T-helper 17 cell (primary cell): ENCODE results near the gene MCF2L2. TPM values are rescaled to one million over a fixed set of nuclear protein-coding genes. Genes with fewer than 3 reads are reported as not detected.
"Not testable (repeated sequence)": the region's sequence is repeated elsewhere in the genome, so short reads cannot be mapped to it uniquely, and the experiment has no call there.

Experiments used
- ATAC-seq: fragments of 150-1000 bp; cut with Tn5 transposase; 2 replicates; pipeline ENCODE4 v1.10.0; 2021; ENCODE audit warnings: mild to moderate bottlenecking, moderate library complexity
- DNase-seq, 3 donors: peaks; one replicate each; pipeline versions ENCODE4 v3.0.0 to v3.0.0-alpha.2; 2020 to 2021
- H3K9me3 ChIP-seq: one replicate; pipeline ENCODE4 v1.7.0; 2013; ENCODE audit warnings: low read length, mild to moderate bottlenecking; ENCODE audit not compliant: control insufficient read depth, poor library complexity, severe bottlenecking
- H3K27ac Mint-ChIP-seq: one replicate; pipeline ENCODE4 v1.8.0; 2022; ENCODE audit warnings: mild to moderate bottlenecking, moderate library complexity, mixed read lengths
- H3K27me3 Mint-ChIP-seq: one replicate; pipeline ENCODE4 v1.8.0; 2022; ENCODE audit warnings: mixed read lengths
- H3K36me3 Mint-ChIP-seq: one replicate; pipeline ENCODE4 v1.8.0; 2022; ENCODE audit warnings: low read depth, mixed read lengths
- H3K4me1 Mint-ChIP-seq: one replicate; pipeline ENCODE4 v1.8.0; 2022; ENCODE audit warnings: mild to moderate bottlenecking, mixed read lengths
- H3K4me3 Mint-ChIP-seq: one replicate; pipeline ENCODE4 v1.8.0; 2022; ENCODE audit warnings: mild to moderate bottlenecking, moderate library complexity, mixed read lengths
- total RNA-seq, 4 donors: library from RNA in 2 of 4; stranded (reverse) in 2 of 4; gene quantifications; one replicate each; pipeline ENCODE4 v1.2.3 and lab custom pipeline; 2022 to 2026

The MCF2L2 gene
- total RNA-seq, 2 donors from 2014 or later = 25.7 to 27.2 TPM

DNA sequence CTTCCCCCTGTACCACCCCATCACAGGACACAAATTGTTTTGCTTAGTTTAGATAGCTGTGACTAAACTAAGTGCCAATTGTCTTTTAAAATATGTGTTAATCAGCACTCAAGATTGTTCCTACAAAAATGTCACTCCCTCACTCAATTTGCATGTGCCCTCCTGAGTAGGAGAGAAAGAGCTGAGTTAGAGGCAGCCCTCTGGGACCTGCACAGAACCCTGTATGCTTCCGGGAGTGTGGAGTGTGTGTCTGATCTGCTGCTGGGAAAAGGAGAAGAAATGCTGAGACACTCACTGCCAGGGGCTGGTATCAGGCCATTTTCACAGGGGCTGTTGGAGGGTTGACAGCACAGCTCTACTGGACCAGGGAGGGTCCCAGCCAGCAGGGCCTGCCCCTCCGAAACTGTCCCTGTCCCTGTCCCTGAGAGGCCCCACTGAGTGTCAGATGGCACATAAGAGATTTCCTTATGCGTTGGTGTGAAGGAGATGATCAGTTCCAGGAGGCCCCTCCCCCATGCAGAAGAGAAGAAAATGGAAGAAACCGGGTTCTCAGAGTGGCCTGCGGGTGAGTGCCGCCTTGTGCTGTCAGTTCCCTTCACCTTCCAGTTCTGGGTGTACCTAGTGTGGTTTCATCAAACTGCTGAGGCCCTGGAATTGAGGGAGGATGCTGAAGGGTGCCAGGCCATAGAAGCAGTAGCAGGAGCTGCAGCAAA is 179.3 kb downstream of the MCF2L2 start:
- DNase-seq (no peak), ATAC-seq (no peak)
- H3K27me3 Mint-ChIP-seq = peaks cover 4% of the 10 kb centered on the region
- peaks cover 9% of the 10 kb centered on the region for H3K4me1 Mint-ChIP-seq
- H3K36me3 Mint-ChIP-seq = peaks cover 4% of the 10 kb centered on the region
- no peak overlapping the region for H3K27ac Mint-ChIP-seq
- no peaks in the 10 kb centered on the region for H3K9me3 ChIP-seq
- no peak overlapping the region for H3K4me3 Mint-ChIP-seq

GRCh38 chr3:183247011-183247589 is 181.3 kb downstream of the MCF2L2 start:
- H3K27me3 Mint-ChIP-seq = no peaks in the 10 kb centered on the region
- ATAC-seq (no peak), DNase-seq (no peak)
- H3K4me1 Mint-ChIP-seq = peaks cover 5% of the 10 kb centered on the region
- peaks cover 4% of the 10 kb centered on the region for H3K36me3 Mint-ChIP-seq
- H3K27ac Mint-ChIP-seq = no peak overlapping the region
- peaks cover 3% of the 10 kb centered on the region for H3K9me3 ChIP-seq
- H3K4me3 Mint-ChIP-seq = no peak overlapping the region

DNA sequence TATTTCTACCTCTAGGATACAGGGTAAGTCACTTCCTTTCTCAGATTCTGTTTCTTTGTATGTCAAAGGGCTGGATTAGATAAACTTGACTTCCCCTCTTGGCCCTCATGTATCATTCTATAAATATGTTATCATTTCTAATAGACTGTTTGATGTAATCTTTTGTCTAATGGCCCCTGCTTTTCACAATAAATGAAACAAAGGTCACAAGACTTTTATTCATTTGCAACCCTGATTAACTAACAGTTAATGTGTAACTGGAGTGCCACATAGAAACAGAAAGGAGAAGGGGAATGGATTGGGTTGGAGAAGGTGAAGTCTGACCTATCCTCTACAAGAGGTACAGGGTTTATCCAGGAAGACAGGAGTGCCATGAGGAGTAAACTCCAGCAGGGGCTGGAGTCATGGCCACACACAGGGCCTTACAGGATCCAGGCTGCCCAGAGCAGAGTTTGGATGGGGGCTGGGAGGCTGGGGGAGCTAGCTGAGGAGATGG is 183.4 kb downstream of the MCF2L2 start:
- DNase-seq (no peak), ATAC-seq (no peak)
- peaks cover 5% of the 10 kb centered on the region for H3K4me1 Mint-ChIP-seq
- no peaks in the 10 kb centered on the region for H3K27me3 Mint-ChIP-seq
- H3K27ac Mint-ChIP-seq = no peak overlapping the region
- H3K36me3 Mint-ChIP-seq = peaks cover 4% of the 10 kb centered on the region
- H3K4me3 Mint-ChIP-seq = no peak overlapping the region
- H3K9me3 ChIP-seq = peaks cover 3% of the 10 kb centered on the region

GRCh38 chr3:183244219-183244618 is 184.2 kb downstream of the MCF2L2 start:
- peaks cover 3% of the 10 kb centered on the region for H3K9me3 ChIP-seq
- Mint-ChIP-seq H3K4me3 (peak overlapping the region; percentile 39), H3K4me1 (peaks cover 3% of the 10 kb centered on the region), H3K27me3 (no peaks in the 10 kb centered on the region), H3K27ac (no peak overlapping the region), H3K36me3 (peaks cover 3% of the 10 kb centered on the region)
- no peak for DNase-seq
- ATAC-seq = no peak

- peaks cover 3% of the 10 kb centered on the region for H3K9me3 ChIP-seq
- Mint-ChIP-seq H3K27me3 (no peaks in the 10 kb centered on the region), H3K4me3 (no peak overlapping the region), H3K27ac (no peak overlapping the region), H3K36me3 (no peaks in the 10 kb centered on the region), H3K4me1 (no peaks in the 10 kb centered on the region)
- no peak for DNase-seq
- ATAC-seq = no peak
These were observed 186.0 kb downstream of the MCF2L2 start for GRCh38 chr3:183242431-183242830.

DNA sequence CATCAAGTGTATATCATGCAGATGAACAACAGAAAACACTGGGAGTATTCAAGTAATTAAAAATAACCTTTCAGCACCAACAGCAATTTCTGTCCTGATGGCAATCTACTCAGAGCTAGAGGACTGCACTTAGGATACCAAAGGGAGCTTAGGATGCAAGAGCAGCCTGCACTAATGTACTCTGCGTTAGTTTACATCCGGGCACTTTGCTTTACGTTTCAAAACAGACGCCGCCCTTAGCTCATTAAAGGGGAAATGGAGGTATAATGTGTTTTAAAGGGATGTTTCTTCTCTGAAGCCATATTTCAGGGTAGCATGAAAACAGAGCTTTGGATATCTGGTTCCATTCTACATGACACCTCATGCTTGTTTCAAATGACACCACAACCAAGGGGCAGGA is 189.4 kb downstream of the MCF2L2 start:
- H3K4me3 Mint-ChIP-seq = no peak overlapping the region
- peaks cover 3% of the 10 kb centered on the region for H3K9me3 ChIP-seq
- DNase-seq (no peak), ATAC-seq (no peak)
- H3K4me1 Mint-ChIP-seq = no peaks in the 10 kb centered on the region
- H3K27ac Mint-ChIP-seq = no peak overlapping the region
- no peaks in the 10 kb centered on the region for H3K27me3 Mint-ChIP-seq
- no peaks in the 10 kb centered on the region for H3K36me3 Mint-ChIP-seq

GRCh38 chr3:183233966-183234365 is 194.5 kb downstream of the MCF2L2 start:
- no peaks in the 10 kb centered on the region for H3K9me3 ChIP-seq
- Mint-ChIP-seq H3K4me3 (no peak overlapping the region), H3K4me1 (no peaks in the 10 kb centered on the region), H3K27me3 (no peaks in the 10 kb centered on the region), H3K36me3 (peaks cover 5% of the 10 kb centered on the region), H3K27ac (no peak overlapping the region)
- DNase-seq (no peak), ATAC-seq (no peak)

DNA sequence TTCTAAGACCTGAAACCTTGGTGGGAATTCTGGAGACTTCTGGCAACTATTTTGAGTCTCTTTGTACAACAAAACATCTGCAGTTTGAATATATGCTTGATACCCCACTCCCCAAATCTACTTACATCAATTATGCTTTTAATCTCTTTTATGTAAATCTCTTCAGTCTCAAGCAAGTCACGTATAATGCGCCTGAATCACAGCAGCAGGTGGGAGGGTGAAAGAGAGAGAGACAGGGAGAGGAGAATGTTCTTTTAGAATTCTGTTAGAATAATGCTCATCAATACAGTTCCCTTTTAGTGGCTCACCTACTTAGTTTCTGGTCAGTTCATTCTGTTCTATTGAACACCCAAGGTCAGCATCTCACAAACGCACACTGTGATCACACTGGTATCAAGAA is 197.6 kb downstream of the MCF2L2 start:
- Mint-ChIP-seq H3K36me3 (peaks cover 11% of the 10 kb centered on the region), H3K4me3 (no peak overlapping the region), H3K27ac (no peak overlapping the region), H3K27me3 (no peaks in the 10 kb centered on the region), H3K4me1 (no peaks in the 10 kb centered on the region)
- ATAC-seq = no peak
- DNase-seq = no peak
- H3K9me3 ChIP-seq = no peaks in the 10 kb centered on the region

DNA sequence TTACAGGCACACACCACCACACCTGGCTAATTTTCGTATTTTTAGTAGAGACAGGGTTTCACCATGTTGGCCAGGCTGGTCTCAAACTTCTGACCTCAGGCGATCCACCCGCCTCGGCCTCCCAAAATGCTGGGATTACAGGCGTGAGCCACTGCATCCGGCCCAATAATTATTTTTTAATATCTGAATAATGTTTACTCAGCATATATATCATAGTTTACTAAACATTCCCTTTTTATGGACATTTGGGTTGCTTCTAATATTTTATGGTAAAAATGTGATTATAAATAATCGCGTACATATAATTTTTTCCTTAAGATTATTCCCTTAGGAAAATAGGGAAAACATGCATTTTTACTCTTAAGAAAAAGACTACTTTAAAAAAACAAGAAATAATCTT is 198.2 kb downstream of the MCF2L2 start:
- H3K27me3 Mint-ChIP-seq = not testable (repeated sequence)

DNA sequence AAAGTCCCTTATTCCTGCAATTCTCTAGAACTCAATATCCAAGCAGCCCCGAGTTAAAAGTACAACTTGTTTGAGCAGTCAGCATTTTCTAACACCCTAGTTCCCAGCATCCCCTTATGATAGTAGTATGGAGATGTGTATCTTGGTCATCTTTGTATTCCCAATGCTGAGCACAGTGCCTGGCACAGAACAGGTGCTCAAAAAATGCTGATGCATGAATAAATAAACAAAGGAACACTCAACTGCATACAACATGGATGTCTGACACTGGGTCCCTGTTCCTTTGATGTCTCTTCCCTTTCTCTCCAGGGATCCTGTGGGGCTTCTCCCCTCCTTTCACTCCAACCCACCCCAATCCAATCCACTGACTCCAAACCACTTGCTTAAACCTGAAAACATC is 199.2 kb downstream of the MCF2L2 start:
- Mint-ChIP-seq H3K27ac (no peak overlapping the region), H3K27me3 (no peaks in the 10 kb centered on the region), H3K4me3 (no peak overlapping the region), H3K36me3 (peaks cover 11% of the 10 kb centered on the region), H3K4me1 (peaks cover 9% of the 10 kb centered on the region)
- ATAC-seq (no peak), DNase-seq (no peak)
- no peaks in the 10 kb centered on the region for H3K9me3 ChIP-seq

More for the DNA sequence above, 198.2 kb downstream of the MCF2L2 start:
- H3K36me3 Mint-ChIP-seq = peaks cover 11% of the 10 kb centered on the region
- H3K4me3 Mint-ChIP-seq, ATAC-seq, H3K4me1 Mint-ChIP-seq, DNase-seq, H3K27ac Mint-ChIP-seq, H3K9me3 ChIP-seq: not testable (repeated sequence)

DNA sequence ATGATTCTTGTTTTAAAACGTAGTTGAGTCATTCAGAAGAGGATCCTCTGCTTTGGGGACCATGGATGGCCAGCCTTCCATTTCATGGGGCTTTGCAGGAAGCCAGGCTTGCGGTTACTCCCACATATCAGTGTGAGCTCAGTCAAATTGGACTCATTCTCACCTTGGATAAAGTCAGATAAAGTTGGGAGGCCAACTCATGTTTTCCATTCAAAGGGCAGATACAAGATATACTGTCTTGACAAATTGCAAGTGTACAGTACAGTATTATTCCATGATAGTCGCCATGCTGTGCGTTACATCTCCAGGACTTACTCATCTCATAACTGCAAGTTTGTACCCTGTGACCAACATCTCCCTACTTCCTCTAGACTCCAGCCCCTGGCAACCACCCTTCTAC is 200.8 kb downstream of the MCF2L2 start:
- no peak for DNase-seq

GRCh38 chr3:183226333-183226890 is 202.0 kb downstream of the MCF2L2 start:
- ATAC-seq (no peak), DNase-seq (no peak)
- Mint-ChIP-seq H3K4me1 (peaks cover 11% of the 10 kb centered on the region), H3K4me3 (no peak overlapping the region), H3K27me3 (no peaks in the 10 kb centered on the region), H3K36me3 (peaks cover 11% of the 10 kb centered on the region), H3K27ac (no peak overlapping the region)
- H3K9me3 ChIP-seq = no peaks in the 10 kb centered on the region

More for the DNA sequence above, 200.8 kb downstream of the MCF2L2 start:
- no peak for ATAC-seq
- no peaks in the 10 kb centered on the region for H3K9me3 ChIP-seq
- H3K27ac Mint-ChIP-seq = no peak overlapping the region
- no peaks in the 10 kb centered on the region for H3K27me3 Mint-ChIP-seq
- peaks cover 11% of the 10 kb centered on the region for H3K36me3 Mint-ChIP-seq
- H3K4me1 Mint-ChIP-seq = peaks cover 11% of the 10 kb centered on the region
- H3K4me3 Mint-ChIP-seq = no peak overlapping the region

- ATAC-seq (peak; percentile 87), DNase-seq (no peak)
- no peaks in the 10 kb centered on the region for H3K9me3 ChIP-seq
- Mint-ChIP-seq H3K36me3 (peaks cover 7% of the 10 kb centered on the region), H3K27ac (peak overlapping the region; percentile 79), H3K27me3 (no peaks in the 10 kb centered on the region), H3K4me1 (peaks cover 11% of the 10 kb centered on the region), H3K4me3 (peak overlapping the region; percentile 80)
These were observed 204.0 kb downstream of the MCF2L2 start for GRCh38 chr3:183224180-183224970.
